H9 (cell line): Measurements from ENCODE around the gene LARP4B. TPM values are rescaled to one million over a fixed set of nuclear protein-coding genes. Genes with fewer than 3 reads are reported as not detected.

ENCODE experiments used
- DNase-seq: peaks from one replicate; pipeline ENCODE4 v3.0.0-alpha.2; 2017
- H2AFZ ChIP-seq: one replicate; pipeline ENCODE4 v1.6.1; 2013; ENCODE audit warnings: mild to moderate bottlenecking, low read length, control low read depth, moderate library complexity
- H2AK5ac ChIP-seq: 2 replicates; pipeline ENCODE4 v1.6.1; 2013; ENCODE audit warnings: low read length, control low read depth, mixed read lengths; ENCODE audit not compliant: insufficient read length
- H2BK120ac ChIP-seq: one replicate; pipeline ENCODE4 v1.6.1; 2013; ENCODE audit warnings: low read depth, mild to moderate bottlenecking, low read length, control low read depth, inconsistent platforms; ENCODE audit not compliant: poor library complexity, severe bottlenecking
- H2BK12ac ChIP-seq: 2 replicates; pipeline ENCODE4 v1.6.1; 2013; ENCODE audit warnings: low read length, control low read depth, mixed read lengths, low read depth; ENCODE audit not compliant: insufficient read length
- H2BK15ac ChIP-seq: 2 replicates; pipeline ENCODE4 v1.6.1; 2013; ENCODE audit warnings: low read depth, low read length, control low read depth
- H2BK20ac ChIP-seq: one replicate; pipeline ENCODE4 v1.6.1; 2013; ENCODE audit warnings: low read depth, mild to moderate bottlenecking, low read length, control low read depth, inconsistent platforms; ENCODE audit not compliant: poor library complexity, severe bottlenecking
- H2BK5ac ChIP-seq: 2 replicates; pipeline ENCODE4 v1.6.1; 2013; ENCODE audit warnings: low read length, control low read depth, mixed read lengths; ENCODE audit not compliant: insufficient read length
- H3K14ac ChIP-seq: 2 replicates; pipeline ENCODE4 v1.6.1; 2013; ENCODE audit warnings: low read length, control low read depth; ENCODE audit not compliant: insufficient read depth
- H3K18ac ChIP-seq: 2 replicates; pipeline ENCODE4 v1.6.1; 2013; ENCODE audit warnings: low read depth, mild to moderate bottlenecking, mixed read lengths, low read length, control low read depth; ENCODE audit not compliant: insufficient read length
- H3K23ac ChIP-seq: 2 replicates; pipeline ENCODE4 v1.6.1; 2013; ENCODE audit warnings: low read length, control low read depth, mixed read lengths, low read depth; ENCODE audit not compliant: insufficient read length
- H3K23me2 ChIP-seq: 2 replicates; pipeline ENCODE4 v1.6.1; 2013; ENCODE audit warnings: low read depth, mild to moderate bottlenecking, mixed read lengths, low read length, control low read depth; ENCODE audit not compliant: insufficient read length, poor library complexity, severe bottlenecking
- H3K27ac ChIP-seq: 2 replicates; pipeline ENCODE4 v1.5.1; 2013; ENCODE audit warnings: low read length, control low read depth, mixed read lengths, low read depth; ENCODE audit not compliant: insufficient read length
- H3K27me3 ChIP-seq: 2 replicates; pipeline ENCODE4 v1.6.1; 2013; ENCODE audit warnings: low read length, control low read depth, inconsistent platforms; ENCODE audit not compliant: insufficient read depth
- H3K4ac ChIP-seq: 2 replicates; pipeline ENCODE4 v1.6.1; 2013; ENCODE audit warnings: low read depth, mild to moderate bottlenecking, control low read depth, inconsistent platforms, low read length, moderate library complexity
- H3K4me1 ChIP-seq: 2 replicates; pipeline ENCODE4 v1.6.1; 2013; ENCODE audit warnings: low read length, control low read depth, inconsistent platforms; ENCODE audit not compliant: insufficient read depth
- H3K4me2 ChIP-seq: 2 replicates; pipeline ENCODE4 v1.6.1; 2013; ENCODE audit warnings: low read length, control low read depth, mixed read lengths; ENCODE audit not compliant: insufficient read length, insufficient read depth
- H3K56ac ChIP-seq: 2 replicates; pipeline ENCODE4 v1.6.1; 2013; ENCODE audit warnings: low read depth, mild to moderate bottlenecking, mixed read lengths, low read length, control low read depth; ENCODE audit not compliant: insufficient read length
- H3K79me1 ChIP-seq: 2 replicates; pipeline ENCODE4 v1.6.1; 2013; ENCODE audit warnings: low read depth, mild to moderate bottlenecking, moderate library complexity, low read length, control low read depth, inconsistent platforms; ENCODE audit not compliant: insufficient read depth, poor library complexity, severe bottlenecking
- H3K79me2 ChIP-seq: 2 replicates; pipeline ENCODE4 v1.6.1; 2013; ENCODE audit warnings: low read length, control low read depth, inconsistent platforms; ENCODE audit not compliant: insufficient read depth
- H3K9ac ChIP-seq: 2 replicates; pipeline ENCODE4 v1.6.1; 2013; ENCODE audit warnings: low read length, control low read depth, mixed read lengths; ENCODE audit not compliant: insufficient read length; ENCODE audit errors: extremely low read depth
- H3K9me3 ChIP-seq: one replicate; pipeline ENCODE4 v1.6.1; 2013; ENCODE audit warnings: low read depth, low read length, inconsistent platforms; ENCODE audit not compliant: control insufficient read depth
- H3T11ph ChIP-seq: one replicate; pipeline ENCODE4 v1.6.1; 2013; ENCODE audit warnings: mild to moderate bottlenecking, low read length, control low read depth, inconsistent platforms
- H4K20me1 ChIP-seq: one replicate; pipeline ENCODE4 v1.6.1; 2013; ENCODE audit not compliant: control insufficient read depth, insufficient read length, insufficient read depth
- H4K5ac ChIP-seq: 2 replicates; pipeline ENCODE4 v1.6.1; 2013; ENCODE audit warnings: low read depth, mild to moderate bottlenecking, mixed read lengths, low read length, control low read depth; ENCODE audit not compliant: insufficient read length
- H4K8ac ChIP-seq: replicated peaks from 2 replicates; pipeline ENCODE4 v1.6.1; 2013; ENCODE audit warnings: low read length, control low read depth, mixed read lengths, low read depth; ENCODE audit not compliant: insufficient read length
- H4K91ac ChIP-seq: 2 replicates; pipeline ENCODE4 v1.6.1; 2013; ENCODE audit warnings: low read depth, mild to moderate bottlenecking, moderate library complexity, mixed read lengths, low read length, control low read depth; ENCODE audit not compliant: insufficient read length
- H3K27ac Mint-ChIP-seq, 3 experiments: 2 replicates in 2 of 3; 3 replicates in 1 of 3; pipeline ENCODE4 v1.8.0; 2020 to 2021; ENCODE audit warnings: mixed read lengths in 3 of 3, mild to moderate bottlenecking in 1 of 3, moderate library complexity in 1 of 3
- H3K27me3 Mint-ChIP-seq: 2 replicates; pipeline ENCODE4 v1.8.0; 2021; ENCODE audit warnings: low read depth, mild to moderate bottlenecking, moderate library complexity, mixed read lengths
- H3K36me3 Mint-ChIP-seq, 3 experiments: 2 replicates in 2 of 3; 3 replicates in 1 of 3; pipeline ENCODE4 v1.8.0; 2020 to 2021; ENCODE audit warnings: low read depth in 3 of 3, mixed read lengths in 3 of 3; ENCODE audit not compliant: insufficient read depth in 1 of 3
- H3K4me1 Mint-ChIP-seq, 2 experiments: 2 replicates each; pipeline ENCODE4 v1.8.0; 2020; ENCODE audit warnings: mixed read lengths in 2 of 2
- H3K4me3 Mint-ChIP-seq, 2 experiments: 2 replicates in 1 of 2; 3 replicates in 1 of 2; pipeline ENCODE4 v1.8.0; 2020 to 2021; ENCODE audit warnings: mild to moderate bottlenecking in 2 of 2, mixed read lengths in 2 of 2, moderate library complexity in 1 of 2
- H3K9me3 Mint-ChIP-seq, 2 experiments: 2 replicates in 1 of 2; 3 replicates in 1 of 2; pipeline ENCODE4 v1.8.0; 2020; ENCODE audit warnings: mild to moderate bottlenecking in 2 of 2, mixed read lengths in 2 of 2, moderate library complexity in 1 of 2
- CTCF ChIP-seq: fragments of 200-600 bp; sonication (generic); conservative IDR thresholded peaks from 3 replicates; pipeline ENCODE4 v1.8.0; 2021; ENCODE audit warnings: antibody characterized with exemption, mild to moderate bottlenecking
- WGBS: extraction: QIAGEN DNeasy Blood & Tissue Kit; methylation state at CpG from one replicate; pipeline ENCODE4 v1.1.7; 2013; ENCODE audit warnings: missing lambda C conversion rate, low lambda C conversion rate, mixed read lengths; ENCODE audit not compliant: insufficient read length; ENCODE audit errors: extremely low coverage; 5-methylcytosine and 5-hydroxymethylcytosine counted together
- total RNA-seq: library from RNA; stranded (reverse); gene quantifications from 2 replicates; pipeline ENCODE4 v1.2.1, GENCODE V29; 2021

Gene LARP4B
- total RNA-seq, 1 experiment from 2014 or later = 88.9 TPM

- Mint-ChIP-seq H3K27me3 (peaks cover 3% of the 10 kb centered on the region), H3K4me1 (peaks cover 21 to 33% of the 10 kb centered on the region in 2 experiments), H3K4me3 (no peak overlapping the region), H3K9me3 (peaks cover 2 to 11% of the 10 kb centered on the region in 2 experiments; a peak in 3 of 5 replicates), H3K36me3 (peaks cover 0 to 4% (median 0%) of the 10 kb centered on the region in 3 experiments; a peak in 1 of 7 replicates), H3K27ac (no peak overlapping the region)
- Histone ChIP-seq H3K4ac (no peak overlapping the region), H2AFZ (no peak overlapping the region), H3T11ph (no peak overlapping the region), H3K23ac (no peak overlapping the region), H2AK5ac (no peak overlapping the region), H3K14ac (no peak overlapping the region), H3K27ac (no peak overlapping the region), H3K79me1 (no peaks in the 10 kb centered on the region), H3K27me3 (no peaks in the 10 kb centered on the region), H2BK15ac (no peak overlapping the region), H4K20me1 (no peaks in the 10 kb centered on the region), H2BK5ac (no peak overlapping the region), H2BK12ac (no peak overlapping the region), H3K4me2 (no peak overlapping the region), H2BK20ac (no peak overlapping the region), H3K56ac (no peak overlapping the region), H4K91ac (no peak overlapping the region), H4K5ac (no peak overlapping the region), H3K79me2 (no peaks in the 10 kb centered on the region), H4K8ac (no peak overlapping the region), H3K9me3 (no peaks in the 10 kb centered on the region), H3K23me2 (no peaks in the 10 kb centered on the region), H3K9ac (no peak overlapping the region), H2BK120ac (no peak overlapping the region), H3K18ac (no peak overlapping the region), H3K4me1 (no peaks in the 10 kb centered on the region)
- TF ChIP-seq CTCF = no peak
- peak; percentile 44 for DNase-seq
- WGBS = no CpG with 5 or more reads among the region's 15 CpGs
Observed at GRCh38 chr10:969473-970150, 38.1 kb upstream of the LARP4B start.
